Testis (tissue), 2 donors: ENCODE results near the gene GIPC2.

Source experiments
- POLR2A ChIP-seq: fragments of 450-650 bp; IDR thresholded peaks from one replicate; pipeline ENCODE4 v1.6.1; 2017; ENCODE audit warnings: antibody characterized with exemption, mild to moderate bottlenecking, moderate library complexity
- TF ChIP-seq, protein P1 (sequence below), 3 experiments: fragments of 450-650 bp in 2 of 3; fragments of 200-600 bp in 1 of 3; sonication (generic) in 1 of 3; IDR thresholded peaks; one replicate each; pipeline ENCODE4 v1.5.1; 2016 to 2019; ENCODE audit warnings: antibody characterized with exemption in 3 of 3, mild to moderate bottlenecking in 2 of 3, moderate library complexity in 1 of 3

GRCh38 chr1:78171736-78172590, 126.2 kb downstream of the GIPC2 start:
- TF ChIP-seq, protein P1, sequence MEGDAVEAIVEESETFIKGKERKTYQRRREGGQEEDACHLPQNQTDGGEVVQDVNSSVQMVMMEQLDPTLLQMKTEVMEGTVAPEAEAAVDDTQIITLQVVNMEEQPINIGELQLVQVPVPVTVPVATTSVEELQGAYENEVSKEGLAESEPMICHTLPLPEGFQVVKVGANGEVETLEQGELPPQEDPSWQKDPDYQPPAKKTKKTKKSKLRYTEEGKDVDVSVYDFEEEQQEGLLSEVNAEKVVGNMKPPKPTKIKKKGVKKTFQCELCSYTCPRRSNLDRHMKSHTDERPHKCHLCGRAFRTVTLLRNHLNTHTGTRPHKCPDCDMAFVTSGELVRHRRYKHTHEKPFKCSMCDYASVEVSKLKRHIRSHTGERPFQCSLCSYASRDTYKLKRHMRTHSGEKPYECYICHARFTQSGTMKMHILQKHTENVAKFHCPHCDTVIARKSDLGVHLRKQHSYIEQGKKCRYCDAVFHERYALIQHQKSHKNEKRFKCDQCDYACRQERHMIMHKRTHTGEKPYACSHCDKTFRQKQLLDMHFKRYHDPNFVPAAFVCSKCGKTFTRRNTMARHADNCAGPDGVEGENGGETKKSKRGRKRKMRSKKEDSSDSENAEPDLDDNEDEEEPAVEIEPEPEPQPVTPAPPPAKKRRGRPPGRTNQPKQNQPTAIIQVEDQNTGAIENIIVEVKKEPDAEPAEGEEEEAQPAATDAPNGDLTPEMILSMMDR (IDR thresholded peaks at IDR 0.05) = no peak
- TF ChIP-seq POLR2A = no peak
